ENCODE results near the gene MME.

DNA sequence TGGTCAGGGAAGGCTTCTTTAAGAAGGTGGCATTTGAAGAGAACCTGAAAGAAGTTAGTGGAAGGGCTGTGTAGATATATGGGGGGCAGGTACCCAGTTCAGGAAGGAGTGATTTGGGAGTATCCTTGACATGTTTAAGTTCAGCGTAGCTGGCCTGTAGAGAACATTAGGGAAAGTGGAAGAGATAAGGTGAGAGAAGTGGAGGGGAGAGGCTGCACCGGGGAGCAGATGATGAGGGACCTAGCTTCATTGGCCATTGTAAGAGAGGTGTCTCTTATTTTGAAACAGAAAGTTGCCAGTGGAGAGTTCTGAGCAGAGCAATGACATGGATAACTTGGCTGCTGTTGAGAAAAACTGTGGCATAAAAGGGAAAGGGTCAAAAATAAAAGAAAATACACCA, 44.6 kb upstream of the MME start:
- TF ChIP-seq POLR2AphosphoS5 (IDR thresholded peaks at IDR 0.05; ENCODE audit: insufficient read depth in 1 of 2, low read depth in 1 of 2) (no peak), CTCF (IDR thresholded peaks at IDR 0.05) (no peak), POLR2A (IDR thresholded peaks at IDR 0.05) (no peak)

Data from vagina (tissue), 2 donors.